Neural cell (in vitro differentiated cells): Measurements from ENCODE around the gene NFASC. TPM values are rescaled to one million over a fixed set of nuclear protein-coding genes. Genes with fewer than 3 reads are reported as not detected.

ENCODE experiments used
- H2AFZ ChIP-seq: fragments of 200-600, 300-800 bp; sonication (generic), shearing (Covaris generic); 2 replicates; pipeline ENCODE4 v1.6.0; 2014; ENCODE audit warnings: low read depth, mild to moderate bottlenecking, antibody characterized with exemption, low read length, moderate library complexity
- H3F3A ChIP-seq: fragments of 200-600 bp; shearing (Covaris generic); 2 replicates; pipeline ENCODE4 v1.6.1; 2016; ENCODE audit warnings: mild to moderate bottlenecking, moderate library complexity, mixed read lengths, antibody characterized with exemption, low read length; ENCODE audit not compliant: insufficient read depth, poor library complexity, severe bottlenecking
- H3K27ac ChIP-seq: fragments of 200-600, 300-800 bp; sonication (generic), shearing (Covaris generic); 2 replicates; pipeline ENCODE4 v1.5.1; 2014; ENCODE audit warnings: mild to moderate bottlenecking, low read length, moderate library complexity
- H3K27me3 ChIP-seq: fragments of 300-800, 200-600 bp; sonication (generic), shearing (Covaris generic); 2 replicates; pipeline ENCODE4 v1.6.0; 2014; ENCODE audit warnings: mild to moderate bottlenecking, low read depth, low read length, moderate library complexity; ENCODE audit not compliant: insufficient read depth
- H3K36me3 ChIP-seq: fragments of 300-800, 200-600 bp; sonication (generic), shearing (Covaris generic); 2 replicates; pipeline ENCODE4 v1.5.1; 2014; ENCODE audit warnings: mild to moderate bottlenecking, antibody characterized with exemption, low read length, moderate library complexity; ENCODE audit not compliant: insufficient read depth
- H3K4me2 ChIP-seq: fragments of 300-800, 200-600 bp; sonication (generic), shearing (Covaris generic); 2 replicates; pipeline ENCODE4 v1.6.0; 2014; ENCODE audit warnings: mild to moderate bottlenecking, low read length
- H3K4me3 ChIP-seq: fragments of 300-800, 200-600 bp; sonication (generic), shearing (Covaris generic); 2 replicates; pipeline ENCODE4 v1.5.1; 2014; ENCODE audit warnings: mild to moderate bottlenecking, low read length, moderate library complexity
- H3K79me2 ChIP-seq: fragments of 200-600 bp; shearing (Covaris generic); replicated peaks from 2 replicates; pipeline ENCODE4 v1.6.0; 2014; ENCODE audit warnings: mild to moderate bottlenecking, low read length, moderate library complexity; ENCODE audit not compliant: insufficient read depth
- H3K9ac ChIP-seq: fragments of 300-800, 200-600 bp; sonication (generic), shearing (Covaris generic); 2 replicates; pipeline ENCODE4 v1.6.1; 2016; ENCODE audit warnings: mild to moderate bottlenecking, low read length, mixed read lengths
- H3K9me2 ChIP-seq: fragments of 200-600 bp; shearing (Covaris generic); 2 replicates; pipeline ENCODE4 v1.6.1; 2016; ENCODE audit warnings: mild to moderate bottlenecking, low read length, mixed read lengths; ENCODE audit not compliant: insufficient read depth
- H3K9me3 ChIP-seq: fragments of 200-600, 300-800 bp; sonication (generic), shearing (Covaris generic); 2 replicates; pipeline ENCODE4 v1.6.1; 2016; ENCODE audit warnings: mild to moderate bottlenecking, mixed run types, low read length, moderate library complexity, mixed read lengths
- H4K20me1 ChIP-seq: fragments of 200-600 bp; shearing (Covaris generic); 2 replicates; pipeline ENCODE4 v1.6.1; 2016; ENCODE audit warnings: mild to moderate bottlenecking, mixed run types; ENCODE audit not compliant: insufficient read depth
- CTCF ChIP-seq: fragments of 450-650 bp; IDR thresholded peaks from 2 replicates; pipeline ENCODE4 v1.5.1; 2014; ENCODE audit warnings: antibody characterized with exemption, mild to moderate bottlenecking, moderate library complexity; ENCODE audit not compliant: poor library complexity, severe bottlenecking
- EP300 ChIP-seq: fragments of 450-650 bp; conservative IDR thresholded peaks from 2 replicates; pipeline ENCODE4 v1.6.1; 2014; ENCODE audit warnings: antibody characterized with exemption, mild to moderate bottlenecking, moderate library complexity; ENCODE audit not compliant: poor library complexity, severe bottlenecking
- EZH2 ChIP-seq: fragments of 200-600, 300-800 bp; shearing (Covaris generic), sonication (generic); IDR thresholded peaks from 2 replicates; pipeline ENCODE4 v1.6.1; 2014; ENCODE audit warnings: antibody characterized with exemption, low read length, borderline replicate concordance, mild to moderate bottlenecking; ENCODE audit not compliant: insufficient read depth, poor library complexity, severe bottlenecking
- MXI1 ChIP-seq: fragments of 450-650 bp; conservative IDR thresholded peaks from 2 replicates; pipeline ENCODE4 v1.6.1; 2014; ENCODE audit warnings: antibody characterized with exemption, mild to moderate bottlenecking; ENCODE audit not compliant: poor library complexity, severe bottlenecking
- POLR2AphosphoS5 ChIP-seq: IDR thresholded peaks from 2 replicates; pipeline ENCODE4 v1.6.1; 2012
- RAD21 ChIP-seq: fragments of 450-650 bp; conservative IDR thresholded peaks from 2 replicates; pipeline ENCODE4 v1.6.1; 2014; ENCODE audit warnings: antibody characterized with exemption, mild to moderate bottlenecking, moderate library complexity
- REST ChIP-seq: IDR thresholded peaks from 2 replicates; pipeline ENCODE4 v1.6.1; 2012; ENCODE audit warnings: borderline replicate concordance
- SMC3 ChIP-seq: fragments of 450-650 bp; conservative IDR thresholded peaks from 2 replicates; pipeline ENCODE4 v1.6.1; 2014; ENCODE audit warnings: antibody characterized with exemption, mild to moderate bottlenecking, moderate library complexity; ENCODE audit not compliant: poor library complexity
- TAF1 ChIP-seq: IDR thresholded peaks from 2 replicates; pipeline ENCODE4 v1.6.1; 2012; ENCODE audit warnings: low read depth
- polyA plus RNA-seq: library from polyadenylated mRNA; depleted of rRNA; stranded (reverse); fragments of >200 nt; gene quantifications from 2 replicates; pipeline ENCODE4 v1.2.3, GENCODE V29; 2014

The NFASC gene
- polyA plus RNA-seq, 1 donor from 2014 or later = 23.9 TPM

GRCh38 chr1:205059660-205060059 is 189.0 kb downstream of the NFASC start:
- no peaks in the 10 kb centered on the region for H3K79me2 ChIP-seq
- no peaks in the 10 kb centered on the region for H3K27me3 ChIP-seq
- H3K27ac ChIP-seq = no peak overlapping the region
- H3K4me2 ChIP-seq = no peak overlapping the region
- no peak for TF ChIP-seq RAD21
- no peak overlapping the region for H2AFZ ChIP-seq
- no peaks in the 10 kb centered on the region for H4K20me1 ChIP-seq
- H3K9me3 ChIP-seq = no peaks in the 10 kb centered on the region
- H3F3A ChIP-seq = no peaks in the 10 kb centered on the region
- no peak overlapping the region for H3K9ac ChIP-seq
- no peaks in the 10 kb centered on the region for H3K9me2 ChIP-seq
- no peaks in the 10 kb centered on the region for H3K36me3 ChIP-seq
- no peak overlapping the region for H3K4me3 ChIP-seq

- Histone ChIP-seq H3F3A (no peaks in the 10 kb centered on the region), H3K27ac (no peak overlapping the region), H3K9me3 (no peaks in the 10 kb centered on the region), H3K9me2 (no peaks in the 10 kb centered on the region), H4K20me1 (no peaks in the 10 kb centered on the region), H2AFZ (no peak overlapping the region), H3K36me3 (no peaks in the 10 kb centered on the region), H3K9ac (no peak overlapping the region), H3K4me2 (no peak overlapping the region), H3K79me2 (no peaks in the 10 kb centered on the region), H3K27me3 (no peaks in the 10 kb centered on the region), H3K4me3 (no peak overlapping the region)
- TF ChIP-seq TAF1 (no peak), MXI1 (no peak), CTCF (no peak), RAD21 (no peak), EZH2 (no peak), EP300 (no peak), SMC3 (no peak), POLR2AphosphoS5 (no peak), REST (no peak)
These were observed 190.1 kb downstream of the NFASC start for GRCh38 chr1:205060746-205061145.

GRCh38 chr1:205061227-205061626 is 190.6 kb downstream of the NFASC start:
- no peak overlapping the region for H2AFZ ChIP-seq
- H3F3A ChIP-seq = no peaks in the 10 kb centered on the region
- H3K4me3 ChIP-seq = no peak overlapping the region
- H3K27me3 ChIP-seq = no peaks in the 10 kb centered on the region
- H3K9me3 ChIP-seq = no peaks in the 10 kb centered on the region
- H3K79me2 ChIP-seq = no peaks in the 10 kb centered on the region
- H3K4me2 ChIP-seq = no peak overlapping the region
- no peaks in the 10 kb centered on the region for H4K20me1 ChIP-seq
- no peak overlapping the region for H3K27ac ChIP-seq
- H3K9ac ChIP-seq = no peak overlapping the region
- H3K9me2 ChIP-seq = no peaks in the 10 kb centered on the region
- no peaks in the 10 kb centered on the region for H3K36me3 ChIP-seq
- no peak for TF ChIP-seq EP300
- no peak for TF ChIP-seq SMC3
- no peak for TF ChIP-seq CTCF
